ENCODE data around the gene AUTS2.

AUTS2 gene

DNA sequence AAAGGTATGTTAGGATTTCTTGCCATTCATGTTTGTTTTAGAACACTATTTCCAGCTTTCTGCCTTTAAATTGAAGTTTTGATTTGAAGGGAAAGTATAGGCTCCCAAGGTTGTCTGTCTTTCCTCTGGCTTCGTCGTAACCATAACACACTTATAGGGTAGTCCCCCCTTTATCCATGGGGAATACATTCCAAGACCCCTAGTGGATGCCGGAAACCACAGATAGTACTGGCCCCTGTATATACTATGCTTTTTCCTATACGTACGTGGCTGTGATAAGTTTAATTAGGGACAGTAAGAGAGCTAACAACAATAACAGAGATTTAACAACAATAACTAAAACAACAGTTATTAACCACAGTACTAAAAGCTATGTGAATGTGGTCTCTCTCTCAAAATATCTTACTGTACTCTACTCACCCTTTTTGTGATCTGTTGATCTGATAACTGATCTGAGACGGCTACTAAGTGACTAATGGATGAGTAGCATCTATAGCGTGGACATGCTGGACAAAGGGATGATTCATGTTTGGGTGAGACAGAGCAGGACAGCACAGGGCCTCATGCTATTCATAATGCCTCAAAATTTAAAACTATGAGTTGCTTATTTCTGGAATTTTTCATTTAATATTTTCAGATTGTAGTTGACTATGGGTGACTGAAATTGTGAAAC lies 273.1 kb downstream of the AUTS2 start:
- DNase-seq = no peak

DNA sequence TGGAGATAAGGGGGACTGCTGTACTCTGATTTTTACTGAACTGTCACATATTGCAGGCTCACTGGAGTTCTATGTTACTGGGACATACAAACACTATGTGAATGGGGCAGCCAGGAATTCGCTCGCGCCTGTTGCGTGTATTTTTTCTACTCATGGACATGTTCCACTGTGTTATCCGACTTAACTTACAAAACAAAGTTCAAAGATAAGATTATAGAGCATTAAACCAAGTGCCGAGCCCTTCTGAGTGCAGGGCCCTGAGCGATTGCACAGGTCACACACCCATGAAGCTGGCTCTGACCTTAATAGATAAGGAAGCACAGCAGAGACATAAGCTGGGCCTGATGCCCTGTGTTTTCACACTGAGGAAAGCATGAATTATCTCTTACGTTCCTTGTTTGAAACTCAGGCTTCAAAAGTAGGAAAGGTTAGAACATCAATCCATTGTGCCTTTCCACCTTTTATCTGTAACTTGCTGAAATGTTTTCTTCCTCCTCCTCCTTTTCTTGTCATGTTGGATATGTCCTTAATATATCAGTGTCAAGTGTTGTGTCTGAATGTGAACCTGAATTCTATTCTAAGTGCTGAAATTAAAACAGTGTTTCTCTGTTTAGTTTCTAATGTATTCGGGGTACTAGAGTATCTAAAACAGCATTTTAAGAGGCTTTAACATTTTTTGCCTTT lies 273.8 kb downstream of the AUTS2 start:
- no peak for DNase-seq

DNA sequence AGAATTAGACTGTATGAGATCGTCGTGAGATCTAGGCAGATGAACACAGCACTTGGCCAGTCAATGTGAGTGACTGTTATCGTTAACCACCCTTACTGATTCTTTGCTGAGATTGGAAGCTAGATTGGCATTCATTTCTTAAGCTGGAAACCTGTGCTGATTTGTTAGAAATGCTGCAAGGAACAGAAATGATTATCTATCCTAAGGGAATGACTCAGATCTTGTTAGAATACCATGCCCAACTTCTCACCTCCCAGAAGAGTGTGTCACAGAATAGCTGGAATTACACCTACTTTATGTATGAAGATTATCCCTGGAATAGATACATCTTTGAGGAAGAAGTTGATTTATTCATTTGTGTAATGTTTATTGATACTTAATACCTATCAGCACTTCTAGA lies 275.2 kb downstream of the AUTS2 start:
- no peak for DNase-seq

DNA sequence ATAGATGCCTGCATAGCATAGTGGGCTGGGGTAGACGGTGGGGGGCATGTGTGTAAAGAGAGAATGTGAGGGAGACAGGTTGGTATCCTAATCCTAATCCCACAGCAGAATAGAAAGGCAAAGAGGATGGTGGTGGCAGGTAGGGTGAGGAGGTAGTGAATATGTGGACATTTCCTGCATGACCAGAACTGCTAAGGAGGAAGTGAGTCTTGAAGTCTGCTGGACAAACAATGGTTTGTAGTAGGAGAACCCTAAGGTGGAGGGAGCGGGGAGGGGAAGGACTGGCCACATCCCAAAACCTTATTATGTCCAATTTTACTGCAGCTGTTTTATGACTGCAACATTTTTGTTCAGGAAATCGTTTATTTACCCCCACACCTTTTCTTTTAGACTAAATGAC lies 279.7 kb downstream of the AUTS2 start:
- no peak for DNase-seq

DNA sequence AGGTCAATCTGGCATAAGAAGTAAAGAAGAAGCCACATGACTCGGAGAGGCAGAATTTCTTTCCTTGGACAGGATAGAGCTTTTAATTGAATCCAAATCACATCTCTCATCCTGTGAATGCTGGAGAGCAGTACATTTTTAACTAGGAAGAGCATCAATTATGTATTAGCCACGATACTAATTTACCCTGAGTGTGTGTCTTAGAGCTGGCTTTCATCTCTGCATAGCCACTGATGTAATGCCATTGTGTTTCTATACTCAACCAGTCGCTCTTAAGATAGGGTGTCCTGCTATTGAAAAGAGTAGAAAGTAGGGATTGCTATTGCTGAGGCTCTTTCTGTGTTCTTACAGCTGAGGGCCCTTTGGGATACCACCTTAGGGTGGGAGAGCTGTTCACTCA lies 280.3 kb downstream of the AUTS2 start:
- DNase-seq = no peak

DNA sequence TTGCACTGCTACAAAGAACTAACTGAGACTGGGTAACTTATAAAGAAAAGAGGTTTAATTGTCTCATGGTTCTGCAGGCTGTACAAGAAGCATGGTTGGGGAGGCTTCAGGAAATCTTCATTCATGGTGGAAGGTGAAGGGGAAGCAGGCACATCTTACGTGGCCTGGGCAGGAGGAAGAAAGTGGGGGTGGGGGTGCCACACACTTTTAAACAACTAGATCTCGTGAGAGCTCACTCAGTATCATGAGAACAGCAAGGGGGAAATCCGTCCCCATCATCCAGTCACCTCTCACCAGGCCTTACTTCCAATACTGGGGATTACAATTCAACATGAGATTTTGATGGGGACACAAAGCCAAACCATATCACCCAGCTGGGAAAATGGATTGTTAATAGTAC lies 281.7 kb downstream of the AUTS2 start:
- no peak for DNase-seq

DNA sequence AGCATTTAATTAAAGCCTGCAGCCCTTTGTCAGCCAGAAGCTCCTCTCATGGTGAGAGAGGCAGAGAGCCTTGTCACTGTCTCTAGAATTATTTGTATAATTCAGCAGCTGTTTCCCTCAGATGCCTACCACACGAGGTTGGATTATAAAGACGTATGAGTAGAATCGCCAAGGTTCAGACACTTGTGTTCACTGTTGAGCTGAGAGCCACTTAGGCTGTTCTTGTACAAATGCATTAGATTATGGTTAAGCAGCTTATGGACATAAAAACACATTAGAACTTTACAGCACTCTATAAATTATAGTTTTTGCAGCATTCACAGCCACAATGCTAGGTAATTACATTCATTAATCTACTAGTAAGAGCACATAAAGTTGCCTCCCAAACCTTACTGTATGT lies 282.6 kb downstream of the AUTS2 start:
- no peak for DNase-seq

DNA sequence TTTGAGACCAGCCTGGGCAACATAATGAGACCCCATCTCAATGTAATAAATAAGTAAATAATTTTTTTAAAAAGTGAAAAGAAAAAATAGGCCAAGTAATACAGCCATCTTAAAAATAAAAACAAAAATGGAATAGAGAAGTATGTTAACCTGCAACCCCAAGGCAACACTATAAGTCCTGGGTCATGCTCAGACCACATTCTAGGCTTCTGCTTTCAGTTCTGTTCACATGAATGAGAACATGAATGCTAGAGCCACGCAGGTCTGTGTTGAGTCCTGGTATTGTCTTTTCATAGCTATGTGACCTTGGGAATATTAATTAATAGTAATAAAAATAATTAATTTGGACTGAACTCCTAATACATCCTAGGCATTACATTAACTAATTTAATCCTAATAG lies 284.0 kb downstream of the AUTS2 start:
- no peak for DNase-seq

DNA sequence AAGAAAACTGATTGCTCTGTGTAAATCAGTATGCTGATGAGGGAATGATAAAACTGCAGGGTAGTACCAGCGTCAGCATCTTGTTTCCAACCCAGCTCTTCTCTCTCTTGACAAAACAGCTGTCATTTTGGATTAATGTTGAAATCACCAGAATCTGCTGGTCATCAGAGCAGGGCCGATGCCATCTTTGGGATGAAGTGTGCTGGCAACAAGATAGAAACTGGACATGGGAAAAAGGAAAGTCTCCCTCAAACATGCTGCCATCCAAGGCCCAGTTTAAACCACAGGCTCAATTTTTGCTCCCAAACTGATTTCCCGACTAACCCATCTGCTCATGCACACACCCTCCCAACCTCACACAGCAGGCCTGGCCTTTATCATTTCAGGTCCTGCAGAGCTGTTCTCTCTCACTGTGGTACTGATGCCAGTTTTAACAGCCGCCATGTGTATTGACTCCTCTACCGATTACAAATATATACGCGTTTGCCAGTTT lies 285.2 kb downstream of the AUTS2 start:
- DNase-seq = no peak

DNA sequence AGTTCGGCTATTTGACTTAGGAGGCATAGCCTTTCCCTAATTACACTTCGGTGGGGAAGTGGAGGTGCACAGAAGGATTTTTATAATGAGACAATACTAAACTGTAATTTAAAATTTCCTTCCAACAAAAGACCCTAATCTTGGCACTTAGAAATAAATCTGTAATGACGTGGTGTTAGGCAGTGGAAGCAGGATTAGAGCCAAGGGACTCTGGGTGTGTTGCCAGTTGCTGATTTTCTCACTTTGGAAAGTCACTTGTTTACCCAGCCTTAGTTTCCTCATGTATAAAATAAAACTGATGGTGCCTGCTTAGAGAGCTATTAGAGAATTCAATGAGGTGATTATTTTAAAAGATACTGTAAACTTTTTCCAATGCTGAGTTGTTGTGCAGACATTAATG lies 287.2 kb downstream of the AUTS2 start:
- no peak for DNase-seq

DNA sequence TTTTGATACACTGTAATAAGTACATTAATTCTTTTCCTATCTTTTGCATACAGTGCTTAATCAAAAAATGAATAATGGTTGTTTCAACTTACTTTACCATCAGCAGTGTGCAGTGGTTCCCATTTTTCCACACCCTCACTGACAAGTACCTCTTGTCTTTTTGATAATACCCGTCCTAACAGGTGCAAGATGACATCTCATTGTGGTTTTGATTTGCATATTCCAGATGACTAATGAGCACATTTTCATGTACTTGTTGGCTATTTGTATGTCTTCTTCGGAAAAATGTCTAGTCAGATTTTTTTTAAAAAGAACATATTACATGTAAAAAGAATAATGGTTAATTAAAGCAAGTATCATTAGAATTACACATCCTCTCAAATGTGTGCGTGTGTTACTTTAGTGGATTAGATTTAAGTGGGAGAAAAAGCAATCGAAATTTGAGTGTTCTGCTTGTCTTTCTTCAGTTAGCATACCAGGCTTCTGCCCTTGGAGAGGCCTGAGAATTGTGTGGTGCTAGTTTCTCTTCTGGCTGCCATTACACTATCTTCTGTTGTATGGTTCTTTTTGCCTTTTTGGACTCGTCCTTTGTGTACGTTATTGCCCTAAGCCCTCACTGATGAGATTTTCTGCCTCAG lies 291.2 kb downstream of the AUTS2 start:
- no peak for DNase-seq

DNA sequence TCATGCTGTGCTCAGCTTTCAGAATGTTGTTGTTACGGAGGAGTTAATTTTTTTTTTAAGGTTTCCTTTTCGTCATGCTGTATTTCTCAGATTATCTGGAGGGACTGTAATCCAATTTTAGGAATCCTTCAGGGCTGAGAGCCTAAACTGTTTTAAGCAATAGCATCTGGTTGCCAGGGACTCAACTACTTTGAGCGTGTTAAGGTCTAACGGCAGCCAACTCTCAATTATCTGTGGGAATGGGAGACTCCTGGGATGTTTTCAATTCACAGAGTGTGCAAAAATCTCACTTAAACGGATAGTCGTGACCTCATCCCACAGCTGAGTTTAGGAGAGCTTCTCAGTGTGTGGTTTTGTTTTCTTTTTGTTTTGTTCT lies 291.7 kb downstream of the AUTS2 start:
- DNase-seq = no peak

DNA sequence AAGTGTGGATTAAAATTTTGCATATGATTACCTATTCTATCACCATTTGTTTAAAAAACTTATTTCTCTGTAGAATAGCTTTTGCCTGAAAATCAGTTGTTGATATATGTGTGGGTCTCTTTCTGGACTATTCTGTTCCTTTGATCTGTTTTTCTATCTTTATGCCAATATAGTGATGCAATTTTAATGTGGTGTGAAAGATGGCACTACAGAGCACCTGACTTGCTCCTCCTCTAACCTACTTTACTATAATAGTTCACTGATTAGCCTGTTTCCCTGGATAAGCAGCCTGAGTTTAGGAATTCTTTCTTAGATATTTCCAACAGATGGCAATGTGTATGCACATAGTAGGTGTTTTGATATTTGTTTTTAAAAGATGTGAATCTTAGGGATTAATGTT lies 294.5 kb downstream of the AUTS2 start:
- no peak for DNase-seq

DNA sequence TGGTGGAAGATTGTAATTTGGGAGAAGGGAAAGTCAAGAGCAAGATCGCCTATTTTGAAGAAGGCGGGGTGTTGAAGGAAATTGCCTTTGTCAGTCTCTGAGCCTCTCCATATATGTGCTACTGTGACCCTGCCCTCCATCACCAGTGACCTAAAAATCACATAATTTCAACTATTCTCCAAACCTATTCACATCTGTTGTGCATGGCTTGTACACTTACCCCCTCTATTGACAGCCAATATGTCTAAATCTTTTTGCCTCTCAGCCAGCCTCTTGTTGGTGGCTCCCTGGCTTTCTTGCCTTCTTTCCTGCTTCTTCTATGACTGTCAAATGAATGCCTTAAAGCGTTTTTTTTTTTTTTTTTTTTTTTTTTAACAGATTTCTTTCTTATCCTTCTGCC lies 295.6 kb downstream of the AUTS2 start:
- DNase-seq = no peak

DNA sequence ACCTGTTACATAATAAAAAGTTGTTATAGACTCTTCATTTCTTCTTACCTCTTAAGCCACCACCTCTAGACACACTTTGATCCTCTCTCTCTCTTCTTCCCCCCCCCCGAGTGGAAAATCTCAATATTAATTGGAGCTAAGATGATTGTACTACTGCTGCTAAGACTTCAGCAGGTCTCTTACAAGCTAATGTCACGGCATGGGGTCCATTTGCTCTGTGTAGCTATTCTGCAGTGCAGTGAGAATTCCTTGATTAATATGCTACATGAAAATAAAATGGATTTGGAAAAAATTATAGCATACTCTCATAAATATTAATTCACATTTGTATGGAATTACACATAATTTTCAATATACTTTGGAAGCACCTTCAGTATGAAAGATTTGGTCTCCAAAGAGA lies 297.2 kb downstream of the AUTS2 start:
- no peak for DNase-seq

DNA sequence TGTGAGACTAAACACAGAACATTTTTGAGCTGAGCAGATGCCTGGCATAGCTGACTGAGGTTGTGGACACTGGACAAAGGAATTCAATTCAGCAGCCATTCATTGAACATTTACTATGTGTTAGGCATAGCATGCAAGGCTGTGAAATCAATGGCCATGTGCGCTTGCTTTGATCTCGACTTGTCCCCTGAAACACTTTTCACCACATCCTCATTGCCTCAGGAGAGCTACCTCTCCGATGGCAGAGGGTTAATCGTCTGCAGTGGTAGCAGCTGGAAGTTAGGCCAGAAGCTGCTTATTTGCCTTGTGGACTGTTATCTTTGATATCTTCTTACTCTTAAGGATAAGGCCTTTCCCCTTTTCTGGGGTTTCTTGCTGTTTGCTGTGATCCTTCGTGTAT lies 297.8 kb downstream of the AUTS2 start:
- no peak for DNase-seq

DNA sequence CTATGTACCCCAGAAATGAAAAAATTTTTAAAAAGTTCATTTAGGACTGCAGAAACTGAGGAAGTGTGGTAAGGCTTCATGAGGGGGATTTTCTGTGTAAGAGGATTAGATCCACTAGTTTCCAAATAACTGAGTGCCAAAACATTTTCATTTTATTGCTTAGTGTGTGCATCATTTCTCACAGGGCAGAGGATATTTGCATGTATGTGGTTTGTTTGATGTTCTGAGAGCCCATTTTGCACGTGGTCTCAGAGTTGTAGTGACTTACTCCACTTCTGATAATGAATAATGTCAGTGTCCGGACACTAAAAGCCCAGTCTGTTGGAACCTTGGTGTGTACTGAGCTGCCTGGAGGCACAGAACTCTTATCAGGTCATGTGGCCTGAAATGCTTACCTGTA lies 299.9 kb downstream of the AUTS2 start:
- DNase-seq = no peak

DNA sequence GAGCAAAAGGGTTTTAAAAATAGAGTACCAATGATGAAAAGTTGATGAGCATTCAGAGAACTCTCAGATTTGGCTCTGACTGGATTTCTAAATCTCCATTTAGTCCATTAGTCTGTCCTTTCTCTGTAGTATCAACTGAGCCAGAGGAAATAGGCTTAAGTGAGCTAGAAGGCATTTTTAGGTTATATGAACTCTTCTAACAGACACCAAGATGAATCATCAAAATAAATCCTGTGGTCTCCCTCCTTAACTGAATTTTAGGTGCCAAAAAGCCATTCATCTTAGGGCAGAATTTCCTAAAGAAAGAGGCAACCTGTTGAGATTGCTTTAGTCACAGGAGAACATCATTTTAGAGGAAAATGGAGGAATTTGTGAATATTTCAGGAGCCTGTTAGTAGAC lies 305.1 kb downstream of the AUTS2 start:
- no peak for DNase-seq

DNA sequence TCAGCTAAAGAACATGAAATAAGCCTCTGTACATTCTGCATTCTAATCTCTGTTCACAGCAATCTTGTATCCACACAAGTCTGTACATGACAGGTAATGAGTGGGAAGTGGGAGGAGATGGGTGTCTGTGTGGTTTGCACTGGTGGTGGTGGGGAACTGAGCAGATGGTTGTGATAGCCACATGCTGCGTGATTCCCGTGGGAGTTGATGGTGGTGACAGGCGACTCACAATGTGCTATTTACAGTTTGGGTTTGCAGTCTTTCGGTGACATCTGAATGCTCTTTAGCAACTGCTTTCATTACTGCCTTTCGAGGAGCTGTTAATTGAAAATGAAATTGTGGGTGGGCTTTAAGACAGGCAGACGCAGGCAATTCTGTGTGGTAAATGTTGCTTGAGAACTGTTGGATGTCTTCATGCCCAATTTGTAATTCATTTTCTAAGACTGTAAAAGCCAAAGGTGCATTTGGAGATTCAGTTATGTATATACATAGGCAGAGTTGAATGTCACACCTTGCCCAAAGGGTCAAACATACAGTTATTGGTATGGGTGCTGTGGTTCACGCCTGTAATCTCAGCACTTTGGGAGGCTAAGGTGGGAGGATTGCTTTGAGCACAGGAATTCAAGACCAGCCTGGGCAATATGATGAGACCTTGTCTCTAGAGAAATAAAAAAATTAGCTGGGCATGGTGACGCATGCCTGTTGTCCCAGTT lies 308.2 kb downstream of the AUTS2 start:
- no peak for DNase-seq

DNA sequence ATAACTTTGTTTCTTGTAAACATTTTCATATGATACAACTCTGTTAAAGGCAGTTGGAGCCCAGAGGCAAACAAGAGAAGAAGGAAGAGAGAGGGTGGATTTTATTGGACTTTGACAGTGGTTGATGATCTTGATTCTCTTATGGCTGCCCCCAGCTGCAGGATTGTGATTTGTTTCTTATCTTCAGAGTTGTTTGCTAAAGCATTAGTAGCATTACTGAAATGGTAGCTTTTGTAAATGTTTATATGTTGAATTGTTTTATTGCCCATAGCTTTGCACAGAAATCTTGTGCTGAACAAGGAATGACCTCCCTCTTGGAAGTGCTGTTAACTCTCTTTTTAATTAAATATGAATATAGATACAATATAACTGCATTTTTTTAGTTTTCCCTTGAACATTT lies 309.4 kb downstream of the AUTS2 start:
- DNase-seq = no peak

DNA sequence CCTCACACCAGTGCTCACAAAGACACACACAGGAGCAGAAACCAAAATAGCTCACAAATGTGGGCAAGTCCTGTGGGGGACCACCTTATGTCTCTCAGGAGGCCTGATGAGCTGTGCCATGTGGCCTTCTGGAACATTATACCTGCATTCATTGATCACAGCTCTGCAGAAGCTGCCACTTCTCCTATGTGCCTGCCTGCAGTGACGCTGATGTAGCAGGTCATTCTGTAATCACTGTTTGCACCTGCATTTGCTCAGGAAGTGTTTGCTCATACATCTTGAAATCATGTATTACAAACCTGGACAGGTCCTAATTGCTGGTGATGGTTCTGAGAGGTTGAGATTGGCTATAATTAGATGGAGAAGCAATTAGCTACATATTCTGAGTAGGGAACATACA lies 310.2 kb downstream of the AUTS2 start:
- no peak for DNase-seq

DNA sequence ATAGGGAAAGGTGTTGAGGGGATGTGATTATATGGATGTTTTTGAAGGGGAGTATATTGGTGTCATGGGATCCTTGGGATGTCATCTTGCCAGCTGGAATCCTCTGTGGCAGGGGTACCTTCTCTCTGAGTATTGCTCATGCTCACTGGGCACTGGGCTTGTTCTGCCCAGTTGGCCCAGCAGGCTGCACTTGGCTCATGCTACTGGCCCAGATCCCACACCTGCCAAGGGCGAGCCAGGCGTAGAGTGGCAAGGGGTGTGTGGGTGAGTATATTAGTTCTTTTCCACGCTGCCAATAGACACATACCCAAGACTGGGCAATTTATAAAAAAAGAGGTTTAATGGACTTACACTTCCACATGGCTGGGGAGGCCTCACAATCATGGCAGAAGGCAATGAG lies 311.9 kb downstream of the AUTS2 start:
- no peak for DNase-seq

DNA sequence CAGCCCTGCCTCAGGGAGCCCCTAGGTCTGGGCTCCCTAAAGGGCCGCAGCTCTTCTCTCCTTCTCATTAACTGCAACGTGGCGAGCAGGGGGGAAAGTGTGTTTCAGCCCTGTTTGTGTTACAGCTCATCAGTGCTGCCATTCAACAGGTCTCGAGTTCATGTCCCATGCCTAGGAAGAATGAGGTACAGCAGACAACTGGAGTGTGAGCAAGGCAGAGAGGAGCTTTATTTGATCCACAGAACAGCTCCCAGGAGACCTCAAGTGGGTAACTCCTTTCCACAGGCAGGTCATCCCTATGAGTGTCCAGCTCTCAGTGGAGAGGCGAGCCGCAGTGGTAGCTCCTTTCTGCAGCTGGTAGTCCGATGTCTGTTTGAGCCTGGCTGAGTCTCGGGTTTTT lies 313.1 kb downstream of the AUTS2 start:
- no peak for DNase-seq

DNA sequence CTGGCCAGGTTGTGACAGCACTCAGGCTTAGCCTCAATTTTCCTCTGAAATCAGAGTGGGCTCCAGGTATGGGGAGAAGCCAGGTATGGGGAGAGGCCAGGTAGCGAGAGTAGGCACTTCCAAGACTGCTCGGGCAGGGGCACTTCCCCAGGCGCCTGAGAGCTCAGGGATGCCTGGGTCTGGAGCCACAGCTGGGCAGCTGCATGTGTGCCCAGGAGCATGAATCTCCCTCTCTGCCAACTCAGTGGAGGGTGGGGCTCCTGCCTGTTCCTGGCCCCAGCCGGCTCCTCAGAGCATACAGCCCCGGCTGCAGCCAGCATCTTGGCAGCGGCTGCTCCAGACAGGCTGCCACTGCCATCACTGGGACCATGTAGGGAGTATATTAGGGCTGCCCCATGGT lies 313.9 kb downstream of the AUTS2 start:
- DNase-seq = no peak
